MCF 10A (cell line): ENCODE data around the gene CD164L2. TPM values are rescaled to one million over a fixed set of nuclear protein-coding genes. Genes with fewer than 3 reads are reported as not detected.

Experiments used
- BruUV-seq: library from RNA; stranded (reverse); fragments of 400-500 nt; replicated peaks from 2 replicates; lab custom pipeline; 2021; lab: Mats Ljungman, UMichigan
- CTCF ChIA-PET: fragments of 300-600 bp; sonication (Branson Sonifier 250); formaldehyde crosslinking; extraction: SDS; loops from one replicate; lab custom pipeline; 2021; ENCODE audit warnings: antibody characterized with exemption, inconsistent platforms; lab: Yijun Ruan, JAX
- POLR2A ChIA-PET: fragments of 300-600, 350-650 bp; sonication (Branson Sonifier 250); formaldehyde crosslinking; extraction: SDS; loops from one replicate; lab custom pipeline; 2020; ENCODE audit warnings: antibody characterized with exemption, inconsistent platforms; lab: Yijun Ruan, JAX
- DNase-seq: peaks from one replicate; pipeline ENCODE4 v3.0.0-alpha.2; 2018; ENCODE audit not compliant: unreplicated experiment
- H3K27ac Mint-ChIP-seq: one replicate; pipeline ENCODE4 v1.8.0; 2022; ENCODE audit warnings: mild to moderate bottlenecking, low read depth, mixed read lengths; ENCODE audit not compliant: unreplicated experiment
- H3K27me3 Mint-ChIP-seq: one replicate; pipeline ENCODE4 v1.8.0; 2022; ENCODE audit warnings: mixed read lengths; ENCODE audit not compliant: insufficient read depth, unreplicated experiment
- H3K36me3 Mint-ChIP-seq: one replicate; pipeline ENCODE4 v1.8.0; 2022; ENCODE audit warnings: mild to moderate bottlenecking, moderate library complexity, mixed read lengths; ENCODE audit not compliant: insufficient read depth, unreplicated experiment
- H3K4me1 Mint-ChIP-seq: one replicate; pipeline ENCODE4 v1.8.0; 2022; ENCODE audit warnings: mixed read lengths; ENCODE audit not compliant: insufficient read depth, unreplicated experiment
- H3K4me3 Mint-ChIP-seq: one replicate; pipeline ENCODE4 v1.8.0; 2022; ENCODE audit warnings: mild to moderate bottlenecking, moderate library complexity, mixed read lengths; ENCODE audit not compliant: unreplicated experiment
- H3K9me3 Mint-ChIP-seq: one replicate; pipeline ENCODE4 v1.8.0; 2022; ENCODE audit warnings: mixed read lengths; ENCODE audit not compliant: unreplicated experiment
- intact Hi-C: fragments of 100-400 bp; cut with micrococcal nuclease; formaldehyde crosslinking; loops from 2 replicates; pipeline ENCODE4 v1.14.1; 2022
- total RNA-seq: library from RNA; stranded (reverse); gene quantifications from 2 replicates; pipeline ENCODE4 v1.2.3, GENCODE V29; 2022
- TF ChIP-seq, protein P1 (sequence below): fragments of 200-600 bp; IDR thresholded peaks from one replicate; pipeline ENCODE4 v1.8.0; 2022; ENCODE audit warnings: antibody characterized with exemption, mild to moderate bottlenecking; ENCODE audit not compliant: unreplicated experiment

CD164L2 gene
- total RNA-seq, 1 experiment from 2014 or later = 0.23 TPM

- CTCF ChIA-PET = interaction anchor here (0.6 to 7.2 kb wide), 6 partner anchors 39 to 264 kb away, joined by 3 to 220 read pairs (median 4); no protein-coding TSS in a partner anchor
Observed at GRCh38 chr1:27398405-27399149, 15.4 kb upstream of the CD164L2 start.

GRCh38 chr1:27397749-27398148 is 14.6 kb upstream of the CD164L2 start:
- POLR2A ChIA-PET = interaction anchor here (0.6 to 2.4 kb wide), 5 partner anchors 15 to 327 kb away, joined by 3 to 15 read pairs (median 4); partner anchors contain the start of gene MAP3K6
- intact Hi-C loops = loop anchor here (5.0 kb wide), 1 partner anchor 300 kb away; no protein-coding TSS in a partner anchor

More at GRCh38 chr1:27398405-27399149, 15.4 kb upstream of the CD164L2 start:
- H3K4me1 Mint-ChIP-seq = peaks cover 10% of the 10 kb centered on the region
- no TSS peak for BruUV-seq
- H3K36me3 Mint-ChIP-seq = peaks cover 14% of the 10 kb centered on the region
- H3K27ac Mint-ChIP-seq = no peak overlapping the region
- intact Hi-C loops = loop anchor here (5.0 kb wide), 1 partner anchor 301 kb away; no protein-coding TSS in a partner anchor
- POLR2A ChIA-PET = interaction anchor here (0.6 to 2.4 kb wide), 3 partner anchors 33 to 102 kb away, joined by 3 to 15 read pairs (median 3); no protein-coding TSS in a partner anchor
- no peak overlapping the region for H3K4me3 Mint-ChIP-seq
- no peaks in the 10 kb centered on the region for H3K27me3 Mint-ChIP-seq
- H3K9me3 Mint-ChIP-seq = no peaks in the 10 kb centered on the region
- DNase-seq = no peak
- TF ChIP-seq, protein P1, sequence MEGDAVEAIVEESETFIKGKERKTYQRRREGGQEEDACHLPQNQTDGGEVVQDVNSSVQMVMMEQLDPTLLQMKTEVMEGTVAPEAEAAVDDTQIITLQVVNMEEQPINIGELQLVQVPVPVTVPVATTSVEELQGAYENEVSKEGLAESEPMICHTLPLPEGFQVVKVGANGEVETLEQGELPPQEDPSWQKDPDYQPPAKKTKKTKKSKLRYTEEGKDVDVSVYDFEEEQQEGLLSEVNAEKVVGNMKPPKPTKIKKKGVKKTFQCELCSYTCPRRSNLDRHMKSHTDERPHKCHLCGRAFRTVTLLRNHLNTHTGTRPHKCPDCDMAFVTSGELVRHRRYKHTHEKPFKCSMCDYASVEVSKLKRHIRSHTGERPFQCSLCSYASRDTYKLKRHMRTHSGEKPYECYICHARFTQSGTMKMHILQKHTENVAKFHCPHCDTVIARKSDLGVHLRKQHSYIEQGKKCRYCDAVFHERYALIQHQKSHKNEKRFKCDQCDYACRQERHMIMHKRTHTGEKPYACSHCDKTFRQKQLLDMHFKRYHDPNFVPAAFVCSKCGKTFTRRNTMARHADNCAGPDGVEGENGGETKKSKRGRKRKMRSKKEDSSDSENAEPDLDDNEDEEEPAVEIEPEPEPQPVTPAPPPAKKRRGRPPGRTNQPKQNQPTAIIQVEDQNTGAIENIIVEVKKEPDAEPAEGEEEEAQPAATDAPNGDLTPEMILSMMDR = no peak

GRCh38 chr1:27397110-27397509 is 14.0 kb upstream of the CD164L2 start:
- no peaks in the 10 kb centered on the region for H3K27me3 Mint-ChIP-seq
- H3K9me3 Mint-ChIP-seq = no peaks in the 10 kb centered on the region
- POLR2A ChIA-PET = interaction anchor here (0.6 to 2.4 kb wide), 8 partner anchors 16 to 384 kb away, joined by 3 to 15 read pairs (median 3); partner anchors contain the start of genes MAP3K6, SYTL1 and TENT5B
- no TSS peak for BruUV-seq
- TF ChIP-seq, protein P1 = no peak
- H3K4me3 Mint-ChIP-seq = no peak overlapping the region
- H3K4me1 Mint-ChIP-seq = peaks cover 13% of the 10 kb centered on the region
- peaks cover 6% of the 10 kb centered on the region for H3K36me3 Mint-ChIP-seq
- DNase-seq = no peak
- no peak overlapping the region for H3K27ac Mint-ChIP-seq
- intact Hi-C loops = loop anchor here (5.0 kb wide), 1 partner anchor 300 kb away; no protein-coding TSS in a partner anchor
- CTCF ChIA-PET = interaction anchor here (0.6 to 7.2 kb wide), 17 partner anchors 9 to 353 kb away, joined by 3 to 220 read pairs (median 4); no protein-coding TSS in a partner anchor

More at GRCh38 chr1:27397749-27398148, 14.6 kb upstream of the CD164L2 start:
- CTCF ChIA-PET = interaction anchor here (0.6 to 7.2 kb wide), 8 partner anchors 10 to 353 kb away, joined by 3 to 220 read pairs (median 4); no protein-coding TSS in a partner anchor
- no peak overlapping the region for H3K4me3 Mint-ChIP-seq
- H3K27me3 Mint-ChIP-seq = no peaks in the 10 kb centered on the region
- no peak overlapping the region for H3K27ac Mint-ChIP-seq
- no peaks in the 10 kb centered on the region for H3K9me3 Mint-ChIP-seq
- H3K36me3 Mint-ChIP-seq = peaks cover 8% of the 10 kb centered on the region
- TF ChIP-seq, protein P1 = no peak
- no TSS peak for BruUV-seq
- peaks cover 10% of the 10 kb centered on the region for H3K4me1 Mint-ChIP-seq
- DNase-seq = no peak
